SIG-M5 treated with dmso at 0.1 percent for 504 hours (cell line): ENCODE measurements around the gene DNAJB9.
A peak's percentile ranks its signal among the peaks of the same experiment; 100 is the strongest.

ENCODE experiments used
- DNase-seq: peaks from one replicate; lab custom pipeline; 2025; ENCODE audit not compliant: unreplicated experiment; lab: John Stamatoyannopoulos, UW

Gene DNAJB9

GRCh38 chr7:108568801-108569380 is 783 bp upstream of the DNAJB9 start:
- DNase-seq, result peak; percentile 57

DNA sequence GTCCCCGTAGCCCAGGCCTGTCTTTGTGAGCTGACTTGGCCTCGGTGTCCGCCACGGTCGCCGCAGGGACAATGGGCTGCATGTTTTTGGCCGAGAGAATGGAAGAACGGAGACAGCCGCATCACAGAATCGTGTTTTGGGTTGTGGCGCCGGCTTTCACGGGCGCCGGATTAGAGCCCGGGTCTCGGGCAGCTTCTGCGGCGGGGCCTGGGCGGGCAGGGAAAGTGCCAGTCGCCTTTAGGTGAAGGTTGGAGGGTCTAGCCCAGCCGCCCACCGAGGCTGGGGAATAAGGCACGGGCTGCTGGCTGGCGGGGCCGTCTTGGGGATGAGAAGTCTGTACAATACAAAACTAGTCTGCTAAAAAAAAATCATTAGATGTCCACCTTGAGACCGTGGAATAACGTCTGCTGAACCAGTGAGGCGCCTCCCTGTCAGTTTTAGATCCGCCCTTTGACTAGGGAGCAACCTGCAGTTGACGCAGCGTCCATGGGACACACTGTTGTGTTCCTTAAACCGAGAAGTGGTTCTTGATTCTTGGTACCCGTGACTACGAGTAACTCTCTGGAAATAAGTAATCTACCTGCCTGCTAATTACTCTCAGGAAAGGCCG is 577 bp downstream of the DNAJB9 start:
- peak; percentile 61 for DNase-seq

DNA sequence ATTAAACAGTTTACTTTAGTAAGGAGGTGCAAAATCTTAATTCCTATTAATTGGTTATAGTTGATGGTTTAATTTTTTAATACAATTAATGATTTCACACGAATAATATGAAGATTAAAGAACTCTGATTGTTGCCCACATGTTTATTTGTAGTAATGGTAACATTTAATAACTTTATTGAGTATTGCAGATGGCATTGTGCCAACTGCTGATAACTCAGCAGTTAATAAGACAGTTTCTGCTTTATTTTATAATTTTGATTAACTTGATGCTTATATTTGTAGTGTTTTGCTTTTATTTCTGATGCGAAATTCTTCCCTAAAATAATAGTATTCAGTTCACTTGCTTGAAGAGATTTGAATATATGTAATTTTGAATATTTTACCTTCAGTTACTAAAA is 2.8 kb downstream of the DNAJB9 start:
- DNase-seq, result no peak

GRCh38 chr7:108575156-108575555 is 5.5 kb downstream of the DNAJB9 start:
- DNase-seq, result no peak

GRCh38 chr7:108576116-108576515 is 6.4 kb downstream of the DNAJB9 start:
- DNase-seq, result no peak

DNA sequence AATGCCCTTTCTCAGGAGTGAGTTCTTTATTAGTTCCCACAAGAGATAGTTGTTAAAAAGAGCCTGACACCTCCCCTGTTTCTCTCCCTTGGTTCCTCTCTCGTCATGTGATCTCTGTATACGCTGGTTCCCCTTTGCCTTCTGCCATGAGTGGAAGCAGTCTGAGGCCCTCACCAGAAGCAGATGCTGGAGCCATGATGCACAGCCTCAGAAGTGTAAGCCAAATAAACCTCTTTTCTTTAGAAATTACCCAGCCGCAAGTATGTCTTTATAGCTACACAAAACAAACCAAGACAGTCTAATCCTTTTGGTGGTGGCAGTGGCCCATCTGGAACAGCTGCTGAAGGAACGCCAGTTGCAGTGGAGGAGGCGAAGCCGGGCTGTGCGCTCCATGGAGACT is 9.3 kb downstream of the DNAJB9 start:
- DNase-seq, result no peak

GRCh38 chr7:108580298-108580697 is 10.6 kb downstream of the DNAJB9 start:
- no peak for DNase-seq

DNA sequence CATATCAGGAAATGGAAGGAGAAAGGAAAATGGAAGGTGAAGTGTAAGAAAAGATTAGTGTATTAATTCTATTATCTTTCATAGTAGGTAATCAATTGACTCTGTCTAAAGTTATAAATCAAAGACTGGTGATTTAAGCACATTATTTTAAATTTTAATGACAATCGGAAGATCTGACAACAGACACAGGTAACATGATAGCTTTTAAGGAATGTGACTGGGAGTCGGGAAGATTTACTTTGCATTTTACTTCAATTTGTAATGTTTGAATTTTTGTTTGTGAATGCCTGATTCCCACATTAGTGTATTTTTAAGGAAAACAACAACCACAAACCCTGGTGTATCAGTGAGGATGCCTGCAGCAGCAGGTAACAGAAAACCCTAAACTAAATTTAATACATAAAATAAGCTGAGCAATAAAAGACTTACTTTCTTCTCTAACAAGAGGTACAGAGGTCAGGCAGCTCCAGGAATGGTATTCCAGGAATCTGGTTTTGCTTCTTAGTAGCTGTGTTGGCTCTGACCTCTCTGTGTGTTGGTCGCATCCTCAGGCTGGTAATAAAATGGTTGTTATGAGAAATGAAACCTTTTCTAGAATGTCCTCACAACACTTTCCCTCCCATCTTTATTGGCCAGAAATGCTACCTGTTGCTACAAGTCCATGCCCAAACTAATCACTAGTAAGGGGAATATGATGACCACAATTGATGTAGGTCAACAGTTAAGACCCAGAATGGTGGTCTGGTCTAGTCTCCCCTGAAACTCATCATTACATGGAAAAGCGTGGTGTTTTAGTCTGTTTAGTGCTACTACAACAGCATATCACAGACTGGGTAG is 12.2 kb downstream of the DNAJB9 start:
- peak; percentile 42 for DNase-seq

- DNase-seq, result no peak
These were observed 14.5 kb downstream of the DNAJB9 start for GRCh38 chr7:108584211-108584610.

DNA sequence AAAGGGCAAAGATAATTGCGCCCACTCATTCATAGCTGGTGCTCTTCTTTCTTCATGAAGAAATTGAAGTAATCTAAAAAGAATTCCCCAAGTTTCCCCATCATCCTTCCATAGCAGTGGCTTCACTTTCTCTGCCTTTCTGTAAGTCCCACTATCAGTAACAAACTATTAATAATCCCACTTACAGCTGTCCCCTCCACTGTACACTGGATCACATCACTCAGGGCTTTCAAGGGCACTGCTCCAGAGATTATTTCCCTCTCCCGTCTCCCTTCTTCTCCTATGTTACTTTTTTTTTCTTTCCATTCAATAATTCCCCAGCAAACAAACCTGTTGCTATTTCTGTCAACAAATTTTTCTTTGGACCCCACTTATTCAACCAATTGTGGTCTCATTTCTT is 16.2 kb downstream of the DNAJB9 start:
- DNase-seq, result no peak

GRCh38 chr7:108586274-108586710 is 16.6 kb downstream of the DNAJB9 start:
- no peak for DNase-seq

DNA sequence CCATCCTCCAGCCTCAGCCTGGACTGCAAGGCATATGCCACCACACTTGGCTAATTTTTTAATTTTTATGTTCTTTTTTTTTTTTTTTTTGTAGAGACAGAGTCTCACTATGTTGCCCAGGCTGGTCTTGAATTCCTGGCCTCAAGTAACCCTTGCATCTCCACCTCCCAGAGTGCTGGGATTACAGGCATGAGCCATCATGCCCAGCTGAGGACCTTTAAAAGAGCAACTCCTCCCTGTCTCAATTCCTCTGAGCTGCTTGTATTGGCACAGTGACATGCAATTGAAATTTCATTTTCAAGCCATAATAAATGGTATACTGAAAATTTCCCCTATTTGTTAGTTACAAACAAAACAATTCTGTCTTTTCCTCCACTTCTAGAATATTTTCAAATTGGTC is 19.5 kb downstream of the DNAJB9 start:
- no peak for DNase-seq

GRCh38 chr7:108589874-108590273 is 20.2 kb downstream of the DNAJB9 start:
- DNase-seq, result no peak

DNA sequence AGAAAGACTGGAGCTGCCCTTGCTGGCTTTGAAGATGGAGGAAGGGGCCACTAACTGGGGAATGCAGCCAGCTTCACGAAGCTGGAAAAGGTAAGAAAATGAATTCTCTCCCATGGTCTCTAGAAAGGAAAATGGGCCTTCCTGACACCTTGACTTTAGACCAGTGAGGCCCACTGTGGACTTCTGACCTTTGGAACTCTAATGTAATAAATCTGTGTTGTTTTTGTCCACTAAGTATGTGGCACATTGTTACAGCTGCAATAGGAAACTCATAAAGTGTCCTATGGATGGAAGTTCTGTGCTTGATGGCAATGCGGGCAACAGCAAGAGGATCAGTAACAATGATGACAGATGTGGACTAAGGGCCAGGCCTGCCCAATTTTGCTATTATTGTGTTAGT is 20.9 kb downstream of the DNAJB9 start:
- no peak for DNase-seq

DNA sequence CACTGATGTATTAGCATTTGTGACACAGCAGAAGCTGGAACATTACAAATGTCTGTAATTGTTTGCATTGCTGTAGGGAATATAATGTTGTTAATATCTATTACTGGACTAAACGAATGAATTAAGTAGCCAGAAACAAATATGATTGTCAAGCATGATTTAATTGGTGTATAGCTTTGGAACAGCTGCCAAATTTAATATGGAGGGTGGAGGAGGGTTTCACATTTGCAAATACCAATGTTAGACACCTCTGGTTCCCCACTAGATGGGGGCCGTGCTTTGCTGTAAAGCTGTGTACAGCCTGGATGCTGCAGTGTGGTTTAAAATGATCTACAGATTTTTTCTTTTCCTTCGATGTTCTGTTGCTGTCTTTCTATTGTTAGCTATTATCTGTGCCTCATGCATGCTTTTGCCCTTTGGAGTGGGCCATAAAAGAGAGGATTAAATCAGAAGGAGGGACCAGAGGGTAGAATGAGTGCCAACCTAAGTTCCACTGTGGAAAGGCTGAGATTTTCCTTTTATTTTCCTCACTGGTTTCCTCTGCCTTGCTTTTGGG is 23.1 kb downstream of the DNAJB9 start:
- peak; percentile 33 for DNase-seq

DNA sequence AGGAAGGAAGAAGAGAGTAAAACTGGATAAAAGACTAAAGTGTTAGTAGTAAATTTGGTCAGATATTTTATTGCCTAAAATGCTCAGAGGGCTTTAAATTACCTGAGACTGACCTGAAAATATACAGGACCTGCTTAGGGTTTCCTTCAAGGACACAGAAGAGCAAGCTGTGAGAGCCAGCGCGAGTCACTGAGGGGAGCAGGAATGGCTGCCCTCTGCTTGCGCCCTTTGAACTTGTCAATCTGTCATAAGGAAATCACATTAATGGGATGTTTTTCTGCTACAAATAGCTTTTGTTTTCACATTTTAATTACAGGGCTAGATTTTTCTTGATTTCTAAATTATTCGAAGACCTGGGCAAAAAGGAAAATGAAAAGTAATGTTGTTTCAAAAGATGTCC is 26.9 kb downstream of the DNAJB9 start:
- DNase-seq, result no peak

DNA sequence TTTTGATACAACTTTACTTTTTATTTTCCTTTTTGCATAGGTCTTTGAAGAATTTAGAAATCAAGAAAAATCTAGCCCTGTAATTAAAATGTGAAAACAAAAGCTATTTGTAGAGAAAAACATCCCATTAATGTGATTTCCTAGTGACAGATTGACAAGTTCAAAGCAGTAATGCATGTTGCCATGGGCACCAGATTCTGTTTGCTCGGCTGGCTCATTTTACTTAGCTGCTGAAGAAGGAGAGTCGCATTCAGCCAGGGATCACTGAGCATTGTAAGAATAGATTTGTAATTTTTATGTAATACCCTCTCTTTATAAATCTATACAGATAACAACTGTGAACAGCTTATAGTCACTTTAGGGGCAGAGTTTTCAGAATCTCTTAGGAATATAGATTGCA is 28.5 kb downstream of the DNAJB9 start:
- DNase-seq, result no peak

GRCh38 chr7:108598914-108599580 is 29.4 kb downstream of the DNAJB9 start:
- DNase-seq, result no peak

DNA sequence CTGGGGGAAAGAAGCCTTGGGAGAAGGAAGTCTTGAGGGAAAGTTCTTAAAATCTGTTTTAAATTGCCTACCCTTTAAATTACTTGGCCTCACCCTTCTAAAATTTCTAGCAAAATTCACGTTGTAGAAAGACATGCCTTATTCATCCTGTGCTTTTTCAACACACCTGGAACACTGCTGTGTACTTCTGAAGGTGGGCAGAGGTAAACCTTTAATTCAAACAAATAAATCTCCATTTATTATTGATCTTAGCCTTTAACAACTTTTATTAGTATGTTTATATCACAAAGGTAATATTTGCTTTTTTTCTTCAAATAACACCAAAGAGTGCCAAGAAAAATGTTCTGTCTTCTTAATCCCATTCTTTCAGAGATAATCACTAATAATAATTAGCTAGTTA is 30.7 kb downstream of the DNAJB9 start:
- no peak for DNase-seq

DNA sequence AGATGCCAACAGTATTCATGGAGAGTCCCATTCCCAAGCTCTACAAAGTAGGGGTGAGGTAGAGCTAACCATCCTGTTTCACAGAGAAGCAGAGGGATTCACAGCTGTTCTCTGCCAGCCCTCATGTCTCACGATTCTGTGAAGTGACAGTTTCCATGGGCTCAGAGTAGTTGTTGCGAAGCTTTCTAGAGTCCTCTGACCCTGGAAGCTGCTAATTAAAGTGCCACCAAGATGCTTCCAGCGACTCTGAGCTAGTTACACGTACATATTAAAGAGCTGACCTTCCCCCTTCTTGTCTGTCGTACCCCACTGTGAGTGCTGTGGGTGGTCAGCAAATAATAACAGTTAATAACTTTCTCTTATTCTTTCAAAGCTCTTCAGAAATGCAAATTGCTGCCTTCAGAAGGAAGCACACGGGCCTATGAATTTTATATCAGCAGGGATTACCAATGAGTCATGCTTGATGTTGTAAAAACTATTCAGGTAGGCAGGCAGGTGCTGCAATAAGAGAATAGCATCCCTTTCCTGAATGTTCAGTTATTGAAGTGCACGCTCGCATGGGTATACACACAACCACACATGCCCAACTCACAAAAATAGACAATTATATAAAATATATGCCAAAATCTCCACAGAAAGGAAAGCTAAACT is 34.1 kb downstream of the DNAJB9 start:
- no peak for DNase-seq
